GM19324 (cell line): ENCODE measurements around the gene MADCAM1.

ENCODE experiments used
- ATAC-seq: cut with Tn5 transposase; IDR thresholded peaks from one replicate; pipeline ENCODE4 v1.9.1; 2021; ENCODE audit warnings: mild to moderate bottlenecking, moderate library complexity; ENCODE audit not compliant: unreplicated experiment, low FRiP score

Gene MADCAM1

GRCh38 chr19:485583-486236, 10.6 kb upstream of the MADCAM1 start:
- no peak for ATAC-seq

GRCh38 chr19:488505-489417, 7.5 kb upstream of the MADCAM1 start:
- peak; percentile 86 for ATAC-seq

- no peak for ATAC-seq
Measured at GRCh38 chr19:489418-490196, 6.7 kb upstream of the MADCAM1 start.

GRCh38 chr19:491146-491741, 5.0 kb upstream of the MADCAM1 start:
- ATAC-seq: no peak

GRCh38 chr19:492091-492531, 4.2 kb upstream of the MADCAM1 start:
- ATAC-seq: no peak

- ATAC-seq: no peak
Measured at GRCh38 chr19:493391-494170, 2.7 kb upstream of the MADCAM1 start.

- ATAC-seq: no peak
Measured at GRCh38 chr19:494171-495080, 1.9 kb upstream of the MADCAM1 start.

GRCh38 chr19:495081-495401, 1.2 kb upstream of the MADCAM1 start:
- ATAC-seq: no peak

- ATAC-seq: no peak
Measured at GRCh38 chr19:495402-496111, 729 bp upstream of the MADCAM1 start.

GRCh38 chr19:496986-497385, 700 bp downstream of the MADCAM1 start:
- no peak for ATAC-seq

- ATAC-seq: no peak
Measured at GRCh38 chr19:497491-497868, 1.2 kb downstream of the MADCAM1 start.

GRCh38 chr19:497869-498510, 1.7 kb downstream of the MADCAM1 start:
- ATAC-seq: no peak

- ATAC-seq: no peak
Measured at GRCh38 chr19:498511-498891, 2.2 kb downstream of the MADCAM1 start.

GRCh38 chr19:498977-499623, 2.8 kb downstream of the MADCAM1 start:
- no peak for ATAC-seq

GRCh38 chr19:501646-502045, 5.4 kb downstream of the MADCAM1 start:
- ATAC-seq: no peak

GRCh38 chr19:504616-505015, 8.3 kb downstream of the MADCAM1 start:
- no peak for ATAC-seq
